Caco-2 (cell line): ENCODE results near the gene FTHL17. TPM values are rescaled to one million over a fixed set of nuclear protein-coding genes. Genes with fewer than 3 reads are reported as not detected.

Experiments used
- Bru-seq: library from RNA; stranded (reverse); fragments of 400-500 nt; gene quantifications from one replicate; lab custom pipeline; 2021; lab: Mats Ljungman, UMichigan
- BruChase-seq, 2 experiments: library from RNA; stranded (reverse); fragments of 400-500 nt; gene quantifications; one replicate each; lab custom pipeline; 2021; lab: Mats Ljungman, UMichigan
- BruUV-seq: library from RNA; stranded (reverse); fragments of 400-500 nt; replicated peaks from 2 replicates; lab custom pipeline; 2021; lab: Mats Ljungman, UMichigan
- CTCF ChIA-PET: fragments of 300-600 bp; sonication (Branson Sonifier 250); formaldehyde crosslinking; loops from one replicate; lab custom pipeline; 2022; ENCODE audit warnings: antibody characterized with exemption; lab: Charles Lee
- POLR2A ChIA-PET: fragments of 300-600 bp; sonication (Branson Sonifier 250); formaldehyde crosslinking; loops from one replicate; lab custom pipeline; 2022; ENCODE audit warnings: antibody characterized with exemption; lab: Charles Lee
- DNase-seq, 2 experiments: peaks; one replicate each; pipeline versions ENCODE4 v3.0.0 to v3.0.0-alpha.2; 2020 to 2022
- H3K27me3 ChIP-seq: replicated peaks from 2 replicates; pipeline ENCODE4 v1.6.0; 2011; ENCODE audit warnings: low read length; ENCODE audit not compliant: control insufficient read depth, insufficient read depth
- H3K36me3 ChIP-seq: 2 replicates; pipeline ENCODE4 v1.5.1; 2011; ENCODE audit warnings: low read length; ENCODE audit not compliant: control insufficient read depth, insufficient read depth
- H3K4me1 ChIP-seq: fragments of 250-450 bp; sonication (Bioruptor Pico); 2 replicates; pipeline ENCODE4 v1.5.1; 2020; ENCODE audit warnings: mild to moderate bottlenecking
- H3K4me3 ChIP-seq: 2 replicates; pipeline ENCODE4 v1.5.1; 2011; ENCODE audit warnings: low read depth, mild to moderate bottlenecking, control low read depth, low read length
- H3K9me3 ChIP-seq: fragments of 250-450 bp; sonication (Bioruptor Pico); 2 replicates; pipeline ENCODE4 v1.5.1; 2020; ENCODE audit warnings: mild to moderate bottlenecking, moderate library complexity
- H3K27ac Mint-ChIP-seq: one replicate; pipeline ENCODE4 v1.8.0; 2022; ENCODE audit warnings: mixed read lengths; ENCODE audit not compliant: unreplicated experiment
- H3K27me3 Mint-ChIP-seq: one replicate; pipeline ENCODE4 v1.8.0; 2022; ENCODE audit warnings: mixed read lengths; ENCODE audit not compliant: insufficient read depth, unreplicated experiment
- H3K36me3 Mint-ChIP-seq: one replicate; pipeline ENCODE4 v1.8.0; 2022; ENCODE audit warnings: mild to moderate bottlenecking, mixed read lengths; ENCODE audit not compliant: insufficient read depth, unreplicated experiment
- H3K4me1 Mint-ChIP-seq: one replicate; pipeline ENCODE4 v1.8.0; 2022; ENCODE audit warnings: low read depth, mixed read lengths; ENCODE audit not compliant: unreplicated experiment
- H3K4me3 Mint-ChIP-seq: one replicate; pipeline ENCODE4 v1.8.0; 2022; ENCODE audit warnings: mild to moderate bottlenecking, moderate library complexity, mixed read lengths; ENCODE audit not compliant: unreplicated experiment
- H3K9me3 Mint-ChIP-seq: one replicate; pipeline ENCODE4 v1.8.0; 2022; ENCODE audit warnings: mixed read lengths; ENCODE audit not compliant: unreplicated experiment
- CTCF ChIP-seq, 2 experiments: fragments of 200-600 bp in 1 of 2; IDR thresholded peaks; 1 replicate in 1 of 2; 2 replicates in 1 of 2; pipeline versions ENCODE4 v1.5.1 to v1.8.0; 2011 to 2022; ENCODE audit warnings: antibody characterized with exemption in 1 of 2, control low read depth in 1 of 2, inconsistent platforms in 1 of 2, low read depth in 1 of 2, low read length in 1 of 2, mild to moderate bottlenecking in 1 of 2, moderate library complexity in 1 of 2; ENCODE audit not compliant: insufficient read depth in 1 of 2, severe bottlenecking in 1 of 2, unreplicated experiment in 1 of 2
- intact Hi-C: fragments of 100-400 bp; cut with micrococcal nuclease; formaldehyde crosslinking; loops from one replicate; pipeline ENCODE4 v1.10.0; 2022; ENCODE audit not compliant: unreplicated experiment
- long read RNA-seq: library from polyadenylated mRNA; stranded (forward); transcript quantifications from one replicate; pipeline ENCODE4 v2.0.0, GENCODE V29; 2022
- total RNA-seq: library from RNA; stranded (reverse); gene quantifications from 2 replicates; pipeline ENCODE4 v1.2.3, GENCODE V29; 2022

The FTHL17 gene
- total RNA-seq = not detected in 2 replicates
- not detected for Bru-seq, nascent RNA
- not detected for BruChase-seq, experiment 1, labeled RNA remaining after a 2-hour chase
- BruChase-seq, experiment 2, labeled RNA remaining after a 6-hour chase = not detected
- long read RNA-seq = 0 reads

GRCh38 chrX:31071725-31072124 lies at the start of gene FTHL17:
Gene FTHL17 (minus strand): TSS chrX:31072041. CDS start chrX:31071953, 88 bp downstream.
- H3K27ac Mint-ChIP-seq = no peak within 1 kb of the TSS
- intact Hi-C loops = no loop called here
- no peak within 1 kb of the TSS for H3K4me3 ChIP-seq
- ChIA-PET CTCF (no interaction called here), POLR2A (no interaction called here)
- no TSS peak for BruUV-seq
- no peaks in the 10 kb centered on the region for H3K9me3 Mint-ChIP-seq
- no peaks in the 10 kb centered on the region for H3K36me3 ChIP-seq
- H3K4me3 Mint-ChIP-seq = no peak within 1 kb of the TSS
- no peaks in the 10 kb centered on the region for H3K36me3 Mint-ChIP-seq
- no peaks in the 10 kb centered on the region for H3K4me1 Mint-ChIP-seq
- no peaks in the 10 kb centered on the region for H3K27me3 ChIP-seq
- DNase-seq = no peak
- H3K9me3 ChIP-seq = no peaks in the 10 kb centered on the region
- no peaks in the 10 kb centered on the region for H3K27me3 Mint-ChIP-seq
- TF ChIP-seq CTCF (IDR thresholded peaks at IDR 0.05; ENCODE audit: insufficient read depth in 1 of 2, low read depth in 1 of 2, low read length in 1 of 2, severe bottlenecking in 1 of 2, unreplicated experiment in 1 of 2) = no peak
- no peaks in the 10 kb centered on the region for H3K4me1 ChIP-seq

- no peaks in the 10 kb centered on the region for H3K9me3 Mint-ChIP-seq
- no peak overlapping the region for H3K4me3 ChIP-seq
- H3K36me3 Mint-ChIP-seq = no peaks in the 10 kb centered on the region
- POLR2A ChIA-PET = no interaction called here
- intact Hi-C loops = no loop called here
- no peaks in the 10 kb centered on the region for H3K36me3 ChIP-seq
- peaks cover 8% of the 10 kb centered on the region for H3K27me3 Mint-ChIP-seq
- CTCF ChIA-PET = no interaction called here
- H3K27me3 ChIP-seq = no peaks in the 10 kb centered on the region
- no peak for TF ChIP-seq CTCF (IDR thresholded peaks at IDR 0.05; ENCODE audit: insufficient read depth in 1 of 2, low read depth in 1 of 2, low read length in 1 of 2, severe bottlenecking in 1 of 2, unreplicated experiment in 1 of 2)
- no peak overlapping the region for H3K4me3 Mint-ChIP-seq
- no peaks in the 10 kb centered on the region for H3K4me1 ChIP-seq
- peaks cover 12% of the 10 kb centered on the region for H3K4me1 Mint-ChIP-seq
- no TSS peak for BruUV-seq
- H3K9me3 ChIP-seq = no peaks in the 10 kb centered on the region
- H3K27ac Mint-ChIP-seq = no peak overlapping the region
- DNase-seq = no peak
Measured at GRCh38 chrX:31117266-31117665, 45.4 kb upstream of the FTHL17 start.

GRCh38 chrX:31115398-31115797 lies 43.6 kb upstream of the FTHL17 start:
- peaks cover 8% of the 10 kb centered on the region for H3K4me1 Mint-ChIP-seq
- BruUV-seq = no TSS peak
- Histone ChIP-seq H3K4me1 (no peaks in the 10 kb centered on the region), H3K36me3 (no peaks in the 10 kb centered on the region), H3K9me3 (no peaks in the 10 kb centered on the region), H3K27me3 (no peaks in the 10 kb centered on the region), H3K4me3 (no peak overlapping the region)
- H3K27me3 Mint-ChIP-seq = peaks cover 8% of the 10 kb centered on the region
- DNase-seq = no peak
- H3K36me3 Mint-ChIP-seq = no peaks in the 10 kb centered on the region
- ChIA-PET CTCF (no interaction called here), POLR2A (no interaction called here)
- intact Hi-C loops = no loop called here
- no peak overlapping the region for H3K27ac Mint-ChIP-seq
- no peaks in the 10 kb centered on the region for H3K9me3 Mint-ChIP-seq
- no peak overlapping the region for H3K4me3 Mint-ChIP-seq
- TF ChIP-seq CTCF (IDR thresholded peaks at IDR 0.05; ENCODE audit: insufficient read depth in 1 of 2, low read depth in 1 of 2, low read length in 1 of 2, severe bottlenecking in 1 of 2, unreplicated experiment in 1 of 2) = no peak
